Ascending aorta (tissue), 2 donors: Measurements from ENCODE around the gene ZNF490. TPM values are rescaled to one million over a fixed set of nuclear protein-coding genes. Genes with fewer than 3 reads are reported as not detected.

ENCODE experiments used
- DNase-seq, 2 donors: peaks; one replicate each; pipeline ENCODE4 v3.0.0-alpha.2; 2019; ENCODE audit warnings: low spot score in 2 of 2
- H3K27ac ChIP-seq, 2 donors: fragments of 200-600 bp; sonication (generic); one replicate each; pipeline ENCODE4 v1.5.1; 2016 to 2017; ENCODE audit warnings: mild to moderate bottlenecking in 1 of 2
- H3K27me3 ChIP-seq: fragments of 200-600 bp; sonication (generic); one replicate; pipeline ENCODE4 v1.5.1; 2017
- H3K36me3 ChIP-seq, 2 donors: fragments of 200-600 bp; sonication (generic); one replicate each; pipeline ENCODE4 v1.5.1; 2016
- H3K4me1 ChIP-seq, 2 donors: fragments of 200-600 bp; sonication (generic); one replicate each; pipeline ENCODE4 v1.5.1; 2016 to 2017; ENCODE audit warnings: mild to moderate bottlenecking in 1 of 2
- H3K4me3 ChIP-seq, 2 donors: fragments of 200-600 bp; sonication (generic); one replicate each; pipeline ENCODE4 v1.5.1; 2016 to 2017; ENCODE audit warnings: mild to moderate bottlenecking in 1 of 2
- H3K9me3 ChIP-seq, 2 donors: fragments of 200-600 bp; sonication (generic); one replicate each; pipeline ENCODE4 v1.5.1; 2016
- CTCF ChIP-seq, 3 experiments: fragments of 200-600 bp in 2 of 3; fragments of 450-650 bp in 1 of 3; sonication (generic) in 2 of 3; IDR thresholded peaks; one replicate each; pipeline ENCODE4 v1.5.1; 2016 to 2019; ENCODE audit warnings: antibody characterized with exemption in 3 of 3, mild to moderate bottlenecking in 1 of 3, moderate library complexity in 1 of 3
- intact Hi-C: fragments of 100-400 bp; cut with DNase I; formaldehyde crosslinking; loops from one replicate; pipeline ENCODE4 v1.15.1; 2023
- total RNA-seq: library from RNA; depleted of rRNA; stranded (reverse); fragments of >200 nt; gene quantifications from one replicate; pipeline ENCODE4 v1.1.0, GENCODE V29; 2016

ZNF490 gene
- total RNA-seq, 1 donor from 2014 or later, result 27.8 TPM

DNA sequence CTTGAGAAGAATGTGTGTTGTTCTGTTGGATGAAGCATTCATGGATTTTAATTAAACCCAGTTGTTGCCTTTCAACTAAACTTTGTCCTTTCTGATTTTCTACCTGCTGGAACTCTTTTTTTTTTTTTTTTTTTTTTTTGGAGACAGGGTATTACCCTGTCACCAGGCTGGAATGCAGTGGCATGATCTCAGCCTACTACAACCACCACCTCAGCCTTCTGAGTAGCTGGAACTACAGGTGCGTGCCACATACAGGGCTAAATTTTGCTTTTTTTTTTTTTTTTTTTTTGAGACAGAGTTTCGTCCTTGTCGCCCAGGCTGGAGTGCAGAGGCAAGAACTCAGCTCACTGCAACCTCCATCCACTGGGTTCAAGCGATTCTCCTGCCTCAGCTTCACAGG, 7.0 kb upstream of the ZNF490 start:
- H3K4me3 ChIP-seq, result no peak overlapping the region
- H3K4me1 ChIP-seq, result peaks cover 0 to 31% of the 10 kb centered on the region in 2 donors
- no peak for DNase-seq
- TF ChIP-seq CTCF (IDR thresholded peaks at IDR 0.05), result no peak
- no peaks in the 10 kb centered on the region for H3K27me3 ChIP-seq
- peaks cover 0 to 2% of the 10 kb centered on the region in 2 donors for H3K9me3 ChIP-seq
- H3K27ac ChIP-seq, result no peak overlapping the region
- intact Hi-C loops, result loop anchor here (10.0 kb wide), 2 partner anchors 123 to 283 kb away; partner anchors contain the start of gene ZNF563
- H3K36me3 ChIP-seq, result peaks cover 15 to 37% of the 10 kb centered on the region in 2 donors

GRCh38 chr19:12611361-12611699, 717 bp upstream of the ZNF490 start:
- peak overlapping the region; percentile 74 to 81 for H3K4me3 ChIP-seq
- H3K27me3 ChIP-seq, result no peaks in the 10 kb centered on the region
- no peak for TF ChIP-seq CTCF (IDR thresholded peaks at IDR 0.05)
- H3K27ac ChIP-seq, result peak overlapping the region; percentile 96 to 100
- intact Hi-C loops, result loop anchor here (2.0 to 10.0 kb wide), 3 partner anchors 57 to 277 kb away; partner anchors contain the start of gene ZNF563
- H3K36me3 ChIP-seq, result peaks cover 12 to 33% of the 10 kb centered on the region in 2 donors
- peak; percentile 9 to 88 for DNase-seq
- H3K4me1 ChIP-seq, result peaks cover 0 to 32% of the 10 kb centered on the region in 2 donors
- peaks cover 0 to under 1% of the 10 kb centered on the region in 2 donors for H3K9me3 ChIP-seq

- Histone ChIP-seq H3K27me3 (no peaks in the 10 kb centered on the region), H3K27ac (no peak overlapping the region), H3K4me1 (peaks cover 0 to 11% of the 10 kb centered on the region in 2 donors), H3K4me3 (no peak overlapping the region), H3K36me3 (peaks cover 4 to 20% of the 10 kb centered on the region in 2 donors), H3K9me3 (no peaks in the 10 kb centered on the region)
- TF ChIP-seq CTCF (IDR thresholded peaks at IDR 0.05), result no peak
- intact Hi-C loops, result no loop called here
- no peak for DNase-seq
Observed at GRCh38 chr19:12607631-12608030, 3.0 kb downstream of the ZNF490 start.

DNA sequence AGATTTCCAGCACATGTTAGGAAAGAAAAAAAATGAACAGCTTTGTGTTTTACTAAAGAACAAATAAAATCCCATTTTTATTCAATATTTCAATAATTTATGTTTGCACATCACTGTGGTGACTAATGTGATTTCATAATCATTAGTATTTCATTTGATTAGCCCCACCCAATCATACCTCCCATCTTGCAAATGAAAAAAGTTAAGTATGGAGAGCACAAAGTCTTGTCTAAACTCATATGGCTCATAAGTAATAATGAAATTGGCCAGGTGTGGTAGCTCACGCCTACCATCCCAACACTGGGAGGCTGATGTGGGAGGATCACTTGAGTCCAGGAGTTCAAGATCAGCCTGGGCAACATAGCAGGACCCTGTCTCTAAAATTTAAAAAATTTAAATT, 3.8 kb downstream of the ZNF490 start:
- TF ChIP-seq CTCF (IDR thresholded peaks at IDR 0.05), result no peak
- intact Hi-C loops, result no loop called here
- peaks cover 0 to 2% of the 10 kb centered on the region in 2 donors for H3K4me1 ChIP-seq
- no peak overlapping the region for H3K27ac ChIP-seq
- DNase-seq, result no peak
- H3K36me3 ChIP-seq, result peaks cover 4 to 18% of the 10 kb centered on the region in 2 donors
- no peak overlapping the region for H3K4me3 ChIP-seq
- no peaks in the 10 kb centered on the region for H3K27me3 ChIP-seq
- H3K9me3 ChIP-seq, result no peaks in the 10 kb centered on the region

DNA sequence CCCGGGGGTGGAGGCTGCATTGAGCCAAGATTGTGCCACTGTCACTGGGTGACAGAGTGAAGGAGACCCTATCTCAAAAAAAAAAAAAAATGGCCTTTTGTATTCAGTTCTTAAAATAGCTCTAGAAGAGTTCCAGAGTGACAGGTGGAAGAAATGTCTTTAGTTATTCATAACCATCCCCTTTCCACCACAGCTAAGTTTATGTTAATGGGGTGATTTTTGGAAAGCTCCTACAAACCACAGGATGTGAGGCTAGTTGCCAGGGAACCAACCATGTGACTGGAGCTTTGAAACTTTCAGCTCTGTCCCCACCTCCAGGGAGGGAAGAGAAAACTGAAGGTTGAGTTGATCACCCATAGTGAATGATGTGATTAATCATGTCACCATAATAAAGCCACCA, 6.9 kb downstream of the ZNF490 start:
- H3K4me3 ChIP-seq, result no peak overlapping the region
- no peak overlapping the region for H3K27ac ChIP-seq
- no peak for TF ChIP-seq CTCF (IDR thresholded peaks at IDR 0.05)
- intact Hi-C loops, result no loop called here
- no peaks in the 10 kb centered on the region for H3K9me3 ChIP-seq
- H3K36me3 ChIP-seq, result peaks cover 4 to 27% of the 10 kb centered on the region in 2 donors
- no peak for DNase-seq
- H3K4me1 ChIP-seq, result no peaks in the 10 kb centered on the region
- no peaks in the 10 kb centered on the region for H3K27me3 ChIP-seq

- Histone ChIP-seq H3K36me3 (peaks cover 5 to 28% of the 10 kb centered on the region in 2 donors), H3K9me3 (no peaks in the 10 kb centered on the region), H3K4me1 (no peaks in the 10 kb centered on the region), H3K4me3 (no peak overlapping the region), H3K27me3 (no peaks in the 10 kb centered on the region), H3K27ac (no peak overlapping the region)
- no peak for DNase-seq
- no peak for TF ChIP-seq CTCF (IDR thresholded peaks at IDR 0.05)
- intact Hi-C loops, result no loop called here
Observed at GRCh38 chr19:12597594-12597993, 13.0 kb downstream of the ZNF490 start.
